H1 (cell line): ENCODE data around the gene COMT. TPM values are rescaled to one million over a fixed set of nuclear protein-coding genes. Genes with fewer than 3 reads are reported as not detected.

ENCODE experiments used
- CTCF ChIA-PET: fragments of 300-600 bp; sonication (Branson Sonifier 250); formaldehyde crosslinking; loops from one replicate; lab custom pipeline; 2021; ENCODE audit not compliant: partially characterized antibody; lab: Charles Lee
- POLR2A ChIA-PET: fragments of 300-600 bp; sonication (Branson Sonifier 250); formaldehyde crosslinking; loops from one replicate; lab custom pipeline; 2021; ENCODE audit warnings: inconsistent platforms; ENCODE audit not compliant: partially characterized antibody; lab: Charles Lee
- DNase-seq, 2 experiments: peaks; one replicate each; pipeline versions ENCODE4 v3.0.0 to v3.0.0-alpha.2; 2010 to 2022; ENCODE audit warnings: low spot score in 2 of 2, low read depth in 1 of 2, mixed read lengths in 1 of 2
- FAIRE-seq: peaks from 2 replicates; lab custom pipeline; 2011; peaks lifted over from hg19 to GRCh38; lab: Jason Lieb, UNC
- H2AFZ ChIP-seq: 2 replicates; pipeline ENCODE4 v1.8.1; 2012; ENCODE audit warnings: low read length, inconsistent platforms
- H2AK5ac ChIP-seq: 2 replicates; pipeline ENCODE4 v1.6.1; 2013; ENCODE audit warnings: low read depth, low read length
- H2BK120ac ChIP-seq: replicated peaks from 2 replicates; pipeline ENCODE3; 2013; ENCODE audit warnings: low read depth, low read length, inconsistent platforms
- H2BK12ac ChIP-seq: 2 replicates; pipeline ENCODE4 v1.6.1; 2013; ENCODE audit warnings: low read depth, low read length
- H2BK15ac ChIP-seq: 2 replicates; pipeline ENCODE4 v1.6.1; 2013; ENCODE audit warnings: low read length
- H2BK20ac ChIP-seq: 2 replicates; pipeline ENCODE4 v1.6.1; 2013; ENCODE audit warnings: low read length
- H2BK5ac ChIP-seq: 2 replicates; pipeline ENCODE4 v1.6.1; 2013; ENCODE audit warnings: low read depth, low read length
- H3K14ac ChIP-seq: 2 replicates; pipeline ENCODE4 v1.6.1; 2013; ENCODE audit warnings: inconsistent platforms; ENCODE audit not compliant: insufficient read length
- H3K18ac ChIP-seq: 2 replicates; pipeline ENCODE4 v1.6.1; 2013; ENCODE audit warnings: low read length; ENCODE audit errors: extremely low read depth
- H3K23ac ChIP-seq: 2 replicates; pipeline ENCODE4 v1.6.1; 2013; ENCODE audit warnings: inconsistent platforms; ENCODE audit not compliant: insufficient read length
- H3K23me2 ChIP-seq: 2 replicates; pipeline ENCODE4 v1.6.1; 2013; ENCODE audit warnings: low read depth, low read length
- H3K27ac ChIP-seq: 2 replicates; pipeline ENCODE4 v1.6.1; 2011; ENCODE audit warnings: low read depth, low read length, inconsistent platforms
- H3K27me3 ChIP-seq, 4 experiments: replicated peaks in 1 of 4; 1 replicate in 1 of 4; 2 replicates in 3 of 4; pipeline versions ENCODE4 v1.6.1 to v1.8.1; 2011 to 2013; ENCODE audit warnings: low read length in 3 of 4, mild to moderate bottlenecking in 3 of 4, inconsistent platforms in 2 of 4, mixed read lengths in 2 of 4, moderate library complexity in 1 of 4; ENCODE audit not compliant: control insufficient read depth in 3 of 4, insufficient read depth in 3 of 4; ENCODE audit errors: extremely low read depth in 1 of 4
- H3K36me3 ChIP-seq, 4 experiments: 2 replicates each; pipeline versions ENCODE4 v1.6.1 to v1.8.1; 2011 to 2013; ENCODE audit warnings: mild to moderate bottlenecking in 4 of 4, low read length in 3 of 4, moderate library complexity in 2 of 4, control low read depth in 1 of 4, inconsistent platforms in 1 of 4; ENCODE audit not compliant: insufficient read depth in 4 of 4, control insufficient read depth in 2 of 4
- H3K4ac ChIP-seq: replicated peaks from 2 replicates; pipeline ENCODE3; 2013; ENCODE audit warnings: low read length, low read depth, mixed read lengths, inconsistent platforms; ENCODE audit not compliant: insufficient read length
- H3K4me1 ChIP-seq, 4 experiments: replicated peaks in 1 of 4; 1 replicate in 1 of 4; 2 replicates in 3 of 4; pipeline versions ENCODE4 v1.6.1 to v1.8.1; 2011 to 2013; ENCODE audit warnings: low read length in 3 of 4, inconsistent platforms in 2 of 4, mixed read lengths in 1 of 4; ENCODE audit not compliant: insufficient read depth in 4 of 4, control insufficient read depth in 3 of 4
- H3K4me2 ChIP-seq, 2 experiments: 2 replicates each; pipeline versions ENCODE4 v1.6.1 to v1.8.1; 2011 to 2013; ENCODE audit warnings: low read depth in 2 of 2, low read length in 2 of 2, control low read depth in 1 of 2, inconsistent platforms in 1 of 2, mild to moderate bottlenecking in 1 of 2; ENCODE audit not compliant: insufficient read depth in 1 of 2
- H3K4me3 ChIP-seq, 4 experiments: fragments of 200-600, 300-600 bp in 1 of 4; sonication (generic), shearing (Covaris generic), sonication (Bioruptor Twin) in 1 of 4; 2 replicates each; pipeline versions ENCODE4 v1.5.1 to v1.8.1; 2011 to 2016; ENCODE audit warnings: low read length in 4 of 4, low read depth in 3 of 4, control low read depth in 2 of 4, inconsistent platforms in 2 of 4, mild to moderate bottlenecking in 2 of 4, mixed read lengths in 1 of 4, moderate library complexity in 1 of 4; ENCODE audit not compliant: insufficient read depth in 2 of 4; ENCODE audit errors: extremely low read depth in 1 of 4
- H3K56ac ChIP-seq: replicated peaks from 2 replicates; pipeline ENCODE3; 2013; ENCODE audit warnings: low read depth, mild to moderate bottlenecking, mixed read lengths, low read length, inconsistent platforms; ENCODE audit not compliant: insufficient read length
- H3K79me1 ChIP-seq: 2 replicates; pipeline ENCODE4 v1.6.1; 2013; ENCODE audit warnings: low read depth, low read length, control low read depth
- H3K79me2 ChIP-seq, 2 experiments: 2 replicates each; pipeline versions ENCODE4 v1.6.1 to v1.8.1; 2012 to 2013; ENCODE audit warnings: low read length in 2 of 2, mild to moderate bottlenecking in 2 of 2, inconsistent platforms in 1 of 2; ENCODE audit not compliant: insufficient read depth in 2 of 2, control insufficient read depth in 1 of 2
- H3K9ac ChIP-seq, 4 experiments: replicated peaks in 1 of 4; 1 replicate in 1 of 4; 2 replicates in 3 of 4; pipeline versions ENCODE4 v1.6.1 to v1.8.1; 2011 to 2013; ENCODE audit warnings: low read depth in 3 of 4, low read length in 3 of 4, control low read depth in 2 of 4, mild to moderate bottlenecking in 2 of 4, moderate library complexity in 2 of 4, inconsistent platforms in 1 of 4; ENCODE audit errors: extremely low read depth in 1 of 4
- H3K9me3 ChIP-seq, 2 experiments: 2 replicates each; pipeline versions ENCODE4 v1.6.1 to v1.8.1; 2012 to 2013; ENCODE audit warnings: mild to moderate bottlenecking in 2 of 2, moderate library complexity in 2 of 2, control low read depth in 1 of 2, inconsistent platforms in 1 of 2, low read depth in 1 of 2, low read length in 1 of 2, mixed read lengths in 1 of 2; ENCODE audit not compliant: insufficient read depth in 2 of 2
- H4K20me1 ChIP-seq, 2 experiments: replicated peaks in 1 of 2; 2 replicates each; pipeline versions ENCODE3 to v1.8.1; 2011 to 2013; ENCODE audit warnings: inconsistent platforms in 2 of 2, low read length in 2 of 2, mild to moderate bottlenecking in 1 of 2; ENCODE audit not compliant: insufficient read depth in 2 of 2, control insufficient read depth in 1 of 2
- H4K5ac ChIP-seq: 2 replicates; pipeline ENCODE4 v1.6.1; 2013; ENCODE audit warnings: low read length, low read depth, mixed read lengths, inconsistent platforms; ENCODE audit not compliant: insufficient read length
- H4K8ac ChIP-seq: 2 replicates; pipeline ENCODE4 v1.8.0; 2013; ENCODE audit warnings: mild to moderate bottlenecking, moderate library complexity, low read length, inconsistent platforms; ENCODE audit not compliant: insufficient read depth; ENCODE audit errors: extremely low read depth
- H4K91ac ChIP-seq: replicated peaks from 2 replicates; pipeline ENCODE3; 2013; ENCODE audit warnings: low read length, mixed read lengths, inconsistent platforms; ENCODE audit not compliant: insufficient read length
- BRCA1 ChIP-seq: IDR thresholded peaks from 2 replicates; pipeline ENCODE4 v1.6.1; 2012; ENCODE audit warnings: low read depth, low read length, improper control_type of control experiment
- CEBPB ChIP-seq: IDR thresholded peaks from 2 replicates; pipeline ENCODE4 v1.6.1; 2012; ENCODE audit warnings: low read depth, low read length
- CHD1 ChIP-seq: IDR thresholded peaks from 2 replicates; pipeline ENCODE4 v1.6.1; 2012; ENCODE audit warnings: low read depth, low read length, improper control_type of control experiment
- EGR1 ChIP-seq: IDR thresholded peaks from 2 replicates; pipeline ENCODE4 v1.6.1; 2011; ENCODE audit warnings: low read depth, low read length, borderline replicate concordance
- EP300 ChIP-seq, 2 experiments: IDR thresholded peaks; 1 replicate in 1 of 2; 2 replicates in 1 of 2; pipeline ENCODE4 v1.6.1; 2011 to 2012; ENCODE audit warnings: low read depth in 2 of 2, low read length in 2 of 2, mild to moderate bottlenecking in 2 of 2, borderline replicate concordance in 1 of 2, inconsistent platforms in 1 of 2, moderate library complexity in 1 of 2
- FOSL1 ChIP-seq: IDR thresholded peaks from 2 replicates; pipeline ENCODE4 v1.6.1; 2011; ENCODE audit warnings: mild to moderate bottlenecking, low read depth, low read length, moderate library complexity; ENCODE audit not compliant: insufficient read depth
- GABPA ChIP-seq: IDR thresholded peaks from 2 replicates; pipeline ENCODE4 v1.6.1; 2011; ENCODE audit warnings: mild to moderate bottlenecking, low read length, moderate library complexity, borderline replicate concordance; ENCODE audit not compliant: insufficient read depth
- HDAC6 ChIP-seq: IDR thresholded peaks from one replicate; pipeline ENCODE4 v1.7.1; 2012; ENCODE audit warnings: low read depth, mild to moderate bottlenecking, inconsistent platforms, low read length, moderate library complexity
- RAD21 ChIP-seq, 2 experiments: IDR thresholded peaks in 1 of 2; conservative IDR thresholded peaks in 1 of 2; 2 replicates each; pipeline ENCODE4 v1.6.1; 2011; ENCODE audit warnings: low read depth in 2 of 2, low read length in 2 of 2, improper control_type of control experiment in 1 of 2, inconsistent platforms in 1 of 2, mild to moderate bottlenecking in 1 of 2, moderate library complexity in 1 of 2
- USF2 ChIP-seq: IDR thresholded peaks from 2 replicates; pipeline ENCODE4 v1.6.1; 2011; ENCODE audit warnings: low read length, improper control_type of control experiment
- WGBS, 2 experiments: shearing (Covaris generic) in 1 of 2; methylation state at CpG; one replicate each; pipeline versions ENCODE4 v1.1.6 to v1.1.7; 2013 to 2015; ENCODE audit warnings: low lambda C conversion rate in 2 of 2, mixed read lengths in 2 of 2, inconsistent platforms in 1 of 2, low coverage in 1 of 2, missing lambda C conversion rate in 1 of 2; ENCODE audit not compliant: insufficient replicate concordance in 2 of 2, insufficient coverage in 1 of 2, insufficient read length in 1 of 2; ENCODE audit errors: extremely low coverage in 1 of 2, missing lambda C conversion rate in 1 of 2; 5-methylcytosine and 5-hydroxymethylcytosine counted together
- polyA plus RNA-seq, 7 experiments: library from polyadenylated mRNA; depleted of rRNA in 3 of 7; stranded (reverse) in 5 of 7; unstranded in 2 of 7; fragments of >200 nt in 5 of 7; fragments of 200-250 nt in 2 of 7; gene quantifications; 1 replicate in 5 of 7; 2 replicates in 1 of 7; 4 replicates in 1 of 7; pipeline versions ENCODE4 v1.2.1 to v1.2.3, GENCODE V29; 2011 to 2013; ENCODE audit warnings: missing spikeins in 2 of 7, mixed read lengths in 2 of 7
- total RNA-seq: library from RNA; stranded (reverse); fragmentation: NEBNext Ultra II Directional; extraction: Animal tissue kit (Norgen Biotek cat#: 25700); gene quantifications from 2 replicates; pipeline ENCODE4 v1.2.1, GENCODE V29; 2021

Gene COMT
- total and polyA plus RNA-seq, 2 of the 8 experiments (the other 6 are each of a cell fraction or from before 2014, with no cell fraction given), result 15.2 to 33.7 TPM

- no peaks in the 10 kb centered on the region for H3K36me3 ChIP-seq
- no peak overlapping the region for H3K23ac ChIP-seq
- DNase-seq (no peak), FAIRE-seq (no peak)
- H3K4ac ChIP-seq, result no peak overlapping the region
- no peak overlapping the region for H3K27ac ChIP-seq
- no peak overlapping the region for H2BK15ac ChIP-seq
- no peak overlapping the region for H4K91ac ChIP-seq
- no peak overlapping the region for H2BK120ac ChIP-seq
- no peak overlapping the region for H4K8ac ChIP-seq
- H3K4me3 ChIP-seq, result no peak overlapping the region
- no peak overlapping the region for H3K4me2 ChIP-seq
- no peak overlapping the region for H3K18ac ChIP-seq
- no peak overlapping the region for H2AK5ac ChIP-seq
- H3K79me1 ChIP-seq, result no peaks in the 10 kb centered on the region
- H3K23me2 ChIP-seq, result no peaks in the 10 kb centered on the region
- ChIA-PET POLR2A (no interaction called here), CTCF (interaction anchor here (0.9 to 3.0 kb wide), 6 partner anchors 12 to 194 kb away, joined by 3 to 12 read pairs (median 4); no protein-coding TSS in a partner anchor)
- H3K14ac ChIP-seq, result no peak overlapping the region
- H2BK5ac ChIP-seq, result no peak overlapping the region
- no peaks in the 10 kb centered on the region for H3K9me3 ChIP-seq
- H2BK20ac ChIP-seq, result no peak overlapping the region
- H3K27me3 ChIP-seq, result no peaks in the 10 kb centered on the region; a peak in 1 of 7 replicates
- H3K9ac ChIP-seq, result no peak overlapping the region
- no peaks in the 10 kb centered on the region for H4K20me1 ChIP-seq
- H3K79me2 ChIP-seq, result no peaks in the 10 kb centered on the region
- H3K4me1 ChIP-seq, result no peaks in the 10 kb centered on the region
- no peak overlapping the region for H2BK12ac ChIP-seq
- no peak overlapping the region for H2AFZ ChIP-seq
- 82% methylated on average over 12 of the region's 12 CpGs; no CpG with 5 or more reads in 1 of the 2 experiments for WGBS, 2 experiments
- no peak overlapping the region for H4K5ac ChIP-seq
- H3K56ac ChIP-seq, result no peak overlapping the region
- no peak for TF ChIP-seq CEBPB
- no peak for TF ChIP-seq HDAC6
- TF ChIP-seq BRCA1, result no peak
- no peak for TF ChIP-seq GABPA
- no peak for TF ChIP-seq USF2
- TF ChIP-seq RAD21 (IDR thresholded peaks at IDR 0.05 in 1 of 2, conservative IDR thresholded peaks at IDR 0.05 in 1 of 2; ENCODE audit: low read depth in 2 of 2, low read length in 2 of 2), result no peak
- TF ChIP-seq CHD1, result no peak
- no peak for TF ChIP-seq EP300 (IDR thresholded peaks at IDR 0.05; ENCODE audit: borderline replicate concordance in 1 of 2, low read depth in 2 of 2, low read length in 2 of 2)
- no peak for TF ChIP-seq FOSL1
- no peak for TF ChIP-seq EGR1
Measured at GRCh38 chr22:19923914-19924513, 17.6 kb upstream of the COMT start.
